DOHH2 (cell line): ENCODE data around the gene RNF149.
"Not testable (repeated sequence)": the region's sequence is repeated elsewhere in the genome, so short reads cannot be mapped to it uniquely, and the experiment has no call there.

Experiments used
- H3F3A ChIP-seq: fragments of 200-600 bp; sonication (generic), shearing (Covaris generic); 2 replicates; pipeline ENCODE4 v1.6.0; 2016; ENCODE audit warnings: antibody characterized with exemption, mild to moderate bottlenecking; ENCODE audit not compliant: control insufficient read depth, insufficient read depth
- H3K27ac ChIP-seq: fragments of 200-600 bp; sonication (generic); 2 replicates; pipeline ENCODE4 v1.5.1; 2014; ENCODE audit warnings: low read depth, mild to moderate bottlenecking, low read length, moderate library complexity
- H3K27me3 ChIP-seq: fragments of 200-600 bp; sonication (generic); 2 replicates; pipeline ENCODE4 v1.6.1; 2014; ENCODE audit warnings: mild to moderate bottlenecking, low read length, mixed read lengths; ENCODE audit not compliant: control insufficient read depth
- H3K36me3 ChIP-seq: fragments of 200-600 bp; sonication (generic); 2 replicates; pipeline ENCODE4 v1.6.1; 2014; ENCODE audit warnings: mild to moderate bottlenecking, low read length, moderate library complexity, mixed read lengths; ENCODE audit not compliant: control insufficient read depth
- H3K4me1 ChIP-seq: fragments of 200-600 bp; sonication (generic); 2 replicates; pipeline ENCODE4 v1.6.1; 2014; ENCODE audit warnings: mild to moderate bottlenecking, low read length, mixed read lengths; ENCODE audit not compliant: control insufficient read depth
- H3K4me2 ChIP-seq: fragments of 200-600 bp; sonication (generic); 2 replicates; pipeline ENCODE4 v1.6.0; 2014; ENCODE audit warnings: mild to moderate bottlenecking, low read length, moderate library complexity
- H3K4me3 ChIP-seq: fragments of 200-600 bp; sonication (generic); 2 replicates; pipeline ENCODE4 v1.5.1; 2014; ENCODE audit warnings: mild to moderate bottlenecking, low read length, mixed read lengths
- H3K79me2 ChIP-seq: fragments of 200-600 bp; sonication (generic); 2 replicates; pipeline ENCODE4 v1.6.1; 2014; ENCODE audit warnings: mild to moderate bottlenecking, low read length, mixed read lengths; ENCODE audit not compliant: control insufficient read depth
- H3K9me2 ChIP-seq: fragments of 200-600 bp; sonication (generic); replicated peaks from 2 replicates; pipeline ENCODE4 v1.6.1; 2014; ENCODE audit warnings: mild to moderate bottlenecking, low read length, mixed read lengths; ENCODE audit not compliant: control insufficient read depth
- H3K9me3 ChIP-seq: fragments of 200-600 bp; sonication (generic); 2 replicates; pipeline ENCODE4 v1.6.1; 2014; ENCODE audit warnings: antibody characterized with exemption, low read length, mixed read lengths; ENCODE audit not compliant: control insufficient read depth, insufficient read depth
- H4K20me1 ChIP-seq: fragments of 200-600 bp; sonication (generic); 2 replicates; pipeline ENCODE4 v1.6.0; 2014; ENCODE audit warnings: low read depth, mild to moderate bottlenecking, antibody characterized with exemption, low read length, moderate library complexity; ENCODE audit not compliant: control insufficient read depth, insufficient read depth
- CTCF ChIP-seq: fragments of 200-600 bp; sonication (generic); IDR thresholded peaks from one replicate; pipeline ENCODE4 v1.5.1; 2014; ENCODE audit warnings: antibody characterized with exemption, mild to moderate bottlenecking, low read depth, low read length; ENCODE audit not compliant: poor library complexity, severe bottlenecking
- EZH2phosphoT487 ChIP-seq: fragments of 200-600 bp; sonication (generic); IDR thresholded peaks from 2 replicates; pipeline ENCODE4 v1.6.1; 2017; ENCODE audit warnings: borderline replicate concordance, mild to moderate bottlenecking, antibody characterized with exemption, low read length, moderate library complexity, mixed read lengths

RNF149 gene

GRCh38 chr2:101356055-101356454 lies 47.6 kb upstream of the RNF149 start:
- Histone ChIP-seq H3K36me3 (no peaks in the 10 kb centered on the region), H3K79me2 (no peaks in the 10 kb centered on the region), H3K27me3 (peaks cover 8% of the 10 kb centered on the region), H3K4me3 (no peak overlapping the region), H4K20me1 (no peaks in the 10 kb centered on the region), H3K9me2 (no peaks in the 10 kb centered on the region), H3K27ac (no peak overlapping the region), H3K4me1 (no peaks in the 10 kb centered on the region), H3K9me3 (no peaks in the 10 kb centered on the region), H3K4me2 (no peak overlapping the region), H3F3A (no peaks in the 10 kb centered on the region)
- TF ChIP-seq CTCF (no peak), EZH2phosphoT487 (no peak)

- no peaks in the 10 kb centered on the region for H3K9me3 ChIP-seq
- no peaks in the 10 kb centered on the region for H4K20me1 ChIP-seq
- H3K36me3 ChIP-seq: no peaks in the 10 kb centered on the region
- TF ChIP-seq EZH2phosphoT487 (no peak), CTCF (no peak)
- no peaks in the 10 kb centered on the region for H3K4me1 ChIP-seq
- H3F3A ChIP-seq: no peaks in the 10 kb centered on the region
- peaks cover 8% of the 10 kb centered on the region for H3K27me3 ChIP-seq
- H3K27ac ChIP-seq: no peak overlapping the region
- H3K4me2 ChIP-seq: no peak overlapping the region
- no peaks in the 10 kb centered on the region for H3K79me2 ChIP-seq
- H3K9me2 ChIP-seq: no peaks in the 10 kb centered on the region
- no peak overlapping the region for H3K4me3 ChIP-seq
These were observed 47.0 kb upstream of the RNF149 start for GRCh38 chr2:101355401-101356054.

- H3K27me3 ChIP-seq: peaks cover 13% of the 10 kb centered on the region
- H3K4me3 ChIP-seq: no peak overlapping the region
- no peaks in the 10 kb centered on the region for H4K20me1 ChIP-seq
- H3K36me3 ChIP-seq: no peaks in the 10 kb centered on the region
- no peak overlapping the region for H3K27ac ChIP-seq
- H3K4me1 ChIP-seq: no peaks in the 10 kb centered on the region
- TF ChIP-seq EZH2phosphoT487: no peak
- TF ChIP-seq CTCF: no peak
- H3K9me2 ChIP-seq: no peaks in the 10 kb centered on the region
- no peak overlapping the region for H3K4me2 ChIP-seq
- H3K79me2 ChIP-seq: no peaks in the 10 kb centered on the region
- H3F3A ChIP-seq: no peaks in the 10 kb centered on the region
- no peaks in the 10 kb centered on the region for H3K9me3 ChIP-seq
These were observed 46.2 kb upstream of the RNF149 start for GRCh38 chr2:101354420-101355311.

- not testable (repeated sequence) for H3K79me2 ChIP-seq, H3K36me3 ChIP-seq, H3K4me1 ChIP-seq
These were observed 44.1 kb upstream of the RNF149 start for GRCh38 chr2:101352631-101353030.

More at GRCh38 chr2:101352631-101353030, 44.1 kb upstream of the RNF149 start:
- not testable (repeated sequence) for H3K27me3 ChIP-seq, H3K4me3 ChIP-seq, H3F3A ChIP-seq, H3K4me2 ChIP-seq, H3K27ac ChIP-seq, H3K9me3 ChIP-seq, H4K20me1 ChIP-seq, H3K9me2 ChIP-seq
